Endothelial cell of umbilical vein (primary cell): ENCODE data around the gene RPRD1A. TPM values are rescaled to one million over a fixed set of nuclear protein-coding genes. Genes with fewer than 3 reads are reported as not detected.

ENCODE experiments used
- BruUV-seq: library from RNA; stranded (reverse); fragments of 400-500 nt; replicated peaks from 2 replicates; lab custom pipeline; 2021; lab: Mats Ljungman, UMichigan
- CTCF ChIA-PET: fragments of 300-600, 350-600 bp; sonication (Branson Sonifier 250); formaldehyde crosslinking; loops from one replicate; lab custom pipeline; 2021; ENCODE audit warnings: antibody characterized with exemption, inconsistent platforms; lab: Charles Lee
- POLR2A ChIA-PET: fragments of 300-600, 350-600 bp; sonication (Branson Sonifier 250); formaldehyde crosslinking; loops from one replicate; lab custom pipeline; 2021; ENCODE audit warnings: antibody characterized with exemption, inconsistent platforms; lab: Charles Lee
- DNase-seq: peaks from one replicate; pipeline ENCODE4 v3.0.0-alpha.2; 2011; ENCODE audit warnings: low read depth, low spot score
- FAIRE-seq: peaks from 2 replicates; lab custom pipeline; 2011; peaks lifted over from hg19 to GRCh38; lab: Jason Lieb, UNC
- H2AFZ ChIP-seq: 2 replicates; pipeline ENCODE4 v1.6.0; 2012; ENCODE audit warnings: low read depth, low read length, control low read depth, inconsistent platforms
- H3K27ac ChIP-seq: 2 replicates; pipeline ENCODE4 v1.5.1; 2011; ENCODE audit warnings: low read depth, mild to moderate bottlenecking, control low read depth, low read length, moderate library complexity; ENCODE audit not compliant: insufficient read depth
- H3K27me3 ChIP-seq, 2 experiments: 2 replicates each; pipeline versions ENCODE4 v1.6.0 to v1.6.1; 2011; ENCODE audit warnings: low read length in 2 of 2, mixed read lengths in 1 of 2; ENCODE audit not compliant: control insufficient read depth in 2 of 2, insufficient read depth in 2 of 2
- H3K36me3 ChIP-seq, 2 experiments: 2 replicates in 1 of 2; 3 replicates in 1 of 2; pipeline ENCODE4 v1.5.1; 2011; ENCODE audit warnings: low read length in 2 of 2, mild to moderate bottlenecking in 1 of 2, moderate library complexity in 1 of 2; ENCODE audit not compliant: control insufficient read depth in 2 of 2, insufficient read depth in 2 of 2; ENCODE audit errors: extremely low read depth in 1 of 2
- H3K4me1 ChIP-seq: 3 replicates; pipeline ENCODE4 v1.5.1; 2011; ENCODE audit warnings: mild to moderate bottlenecking, low read length; ENCODE audit not compliant: control insufficient read depth, insufficient read depth; ENCODE audit errors: extremely low read depth
- H3K4me2 ChIP-seq: 2 replicates; pipeline ENCODE4 v1.6.1; 2011; ENCODE audit warnings: low read length, control low read depth, mixed read lengths; ENCODE audit not compliant: insufficient read depth
- H3K4me3 ChIP-seq, 3 experiments: fragments of 200-600 bp in 1 of 3; sonication (generic), shearing (Covaris generic) in 1 of 3; replicated peaks in 1 of 3; 2 replicates each; pipeline ENCODE4 v1.5.1; 2011 to 2016; ENCODE audit warnings: control low read depth in 3 of 3, low read length in 3 of 3, mild to moderate bottlenecking in 2 of 3, inconsistent platforms in 1 of 3, low read depth in 1 of 3, moderate library complexity in 1 of 3; ENCODE audit not compliant: insufficient read depth in 1 of 3
- H3K79me2 ChIP-seq: 2 replicates; pipeline ENCODE4 v1.6.0; 2012; ENCODE audit warnings: low read length, inconsistent platforms; ENCODE audit not compliant: control insufficient read depth, insufficient read depth
- H3K9ac ChIP-seq: replicated peaks from 2 replicates; pipeline ENCODE3; 2011; ENCODE audit warnings: low read length, control low read depth; ENCODE audit not compliant: insufficient read depth; ENCODE audit errors: extremely low read depth
- H3K9me1 ChIP-seq: replicated peaks from 3 replicates; pipeline ENCODE4 v1.6.0; 2011; ENCODE audit warnings: mild to moderate bottlenecking, low read length; ENCODE audit not compliant: control insufficient read depth, insufficient read depth; ENCODE audit errors: extremely low read depth
- H3K9me3 ChIP-seq: replicated peaks from 2 replicates; pipeline ENCODE4 v1.5.1; 2012; ENCODE audit warnings: low read length, inconsistent platforms; ENCODE audit not compliant: control insufficient read depth, insufficient read depth
- H4K20me1 ChIP-seq: replicated peaks from 2 replicates; pipeline ENCODE3; 2011; ENCODE audit warnings: mild to moderate bottlenecking, low read length; ENCODE audit not compliant: control insufficient read depth, insufficient read depth; ENCODE audit errors: extremely low read depth
- EZH2 ChIP-seq: IDR thresholded peaks from 2 replicates; pipeline ENCODE4 v1.6.1; 2012; ENCODE audit warnings: borderline replicate concordance, low read depth, mild to moderate bottlenecking, moderate library complexity, low read length, inconsistent platforms; ENCODE audit not compliant: severe bottlenecking
- FOS ChIP-seq: IDR thresholded peaks from 2 replicates; pipeline ENCODE4 v1.6.1; 2011; ENCODE audit warnings: mild to moderate bottlenecking, low read length, moderate library complexity, borderline replicate concordance; ENCODE audit not compliant: insufficient read depth
- GATA2 ChIP-seq: IDR thresholded peaks from 2 replicates; pipeline ENCODE4 v1.7.0; 2011; ENCODE audit warnings: low read depth, mild to moderate bottlenecking, moderate library complexity, mixed read lengths, low read length; ENCODE audit not compliant: insufficient read length, insufficient read depth
- JUN ChIP-seq: IDR thresholded peaks from 2 replicates; pipeline ENCODE4 v1.6.1; 2011; ENCODE audit warnings: borderline replicate concordance, low read depth; ENCODE audit not compliant: insufficient read length, insufficient read depth
- MYC ChIP-seq: IDR thresholded peaks from one replicate; pipeline ENCODE4 v1.6.1; 2011; ENCODE audit warnings: mild to moderate bottlenecking, low read depth, low read length
- POLR2A ChIP-seq: IDR thresholded peaks from 2 replicates; pipeline ENCODE4 v1.6.1; 2012; ENCODE audit warnings: low read depth, mild to moderate bottlenecking, control low read depth, low read length
- POLR2AphosphoS5 ChIP-seq: IDR thresholded peaks from 2 replicates; pipeline ENCODE4 v1.6.1; 2012; ENCODE audit warnings: low read depth, mild to moderate bottlenecking, control low read depth, low read length, moderate library complexity; ENCODE audit not compliant: insufficient read depth
- dilution Hi-C: fragments of 300-500 bp; cut with MboI; formaldehyde crosslinking; loops from one replicate; pipeline ENCODE4 v1.15.0; 2019; ENCODE audit warnings: low sequenced_read_pairs; ENCODE audit not compliant: extremely low pct_ligation_motif_present
- intact Hi-C: fragments of 100-400 bp; cut with micrococcal nuclease; formaldehyde crosslinking; loops from one replicate; pipeline ENCODE4 v1.10.0; 2022
- polyA plus RNA-seq, 4 experiments: library from polyadenylated mRNA; depleted of rRNA in 3 of 4; stranded (reverse) in 3 of 4; unstranded in 1 of 4; fragments of >200 nt; gene quantifications; 2 replicates each; pipeline versions ENCODE4 v1.2.1 to v1.2.3, GENCODE V29; 2011 to 2012; ENCODE audit warnings: missing spikeins in 1 of 4
- total RNA-seq: library from RNA; stranded (reverse); gene quantifications from 2 replicates; pipeline ENCODE4 v1.2.3, GENCODE V29; 2021
- TF ChIP-seq, protein P1 (sequence below), 2 donors: IDR thresholded peaks; 1 replicate in 1 of 2; 2 replicates in 1 of 2; pipeline ENCODE4 v1.5.1; 2011; ENCODE audit warnings: low read length in 2 of 2, mild to moderate bottlenecking in 2 of 2, moderate library complexity in 2 of 2, control low read depth in 1 of 2, inconsistent platforms in 1 of 2, low read depth in 1 of 2; ENCODE audit not compliant: insufficient read depth in 1 of 2; ENCODE audit errors: extremely low read depth in 1 of 2
- TF ChIP-seq, protein P2 (sequence below): IDR thresholded peaks from 2 replicates; pipeline ENCODE4 v1.6.1; 2011; ENCODE audit not compliant: insufficient read depth, insufficient read length

RPRD1A gene
- total and polyA plus RNA-seq, 2 donors (not counting 3 experiments of a cell fraction or from before 2014, with no cell fraction given), result 13.5 to 50.7 TPM

DNA sequence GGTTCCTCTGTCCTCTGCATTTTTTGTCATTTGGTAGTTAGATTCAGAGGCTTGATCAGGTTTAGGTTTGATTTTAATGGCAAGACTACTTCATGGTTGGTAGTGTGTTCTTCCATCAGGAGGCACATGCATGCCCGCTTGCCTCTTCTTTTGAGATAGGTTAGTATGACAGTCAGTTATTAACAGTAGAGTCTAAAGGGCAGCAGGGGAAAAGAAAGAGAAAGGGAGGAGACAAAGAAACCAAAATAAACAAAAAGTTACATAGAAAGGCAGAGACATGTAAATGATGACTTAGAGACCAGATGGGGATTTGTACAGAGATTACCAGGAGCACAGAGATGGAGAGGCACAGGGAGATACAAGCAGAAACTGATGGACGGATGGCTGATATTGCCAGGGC is 105.0 kb downstream of the RPRD1A start:
- no peak for DNase-seq
- POLR2A ChIA-PET, result no interaction called here
- no peaks in the 10 kb centered on the region for H3K9me3 ChIP-seq
- no peaks in the 10 kb centered on the region for H3K79me2 ChIP-seq
- H3K9me1 ChIP-seq, result no peaks in the 10 kb centered on the region
- intact Hi-C loops, result no loop called here
- no peaks in the 10 kb centered on the region for H4K20me1 ChIP-seq
- H3K27me3 ChIP-seq, result peaks cover 3 to 7% of the 10 kb centered on the region in 2 experiments
- dilution Hi-C loops, result no loop called here
- TF ChIP-seq JUN, result no peak
- TF ChIP-seq, protein P1, sequence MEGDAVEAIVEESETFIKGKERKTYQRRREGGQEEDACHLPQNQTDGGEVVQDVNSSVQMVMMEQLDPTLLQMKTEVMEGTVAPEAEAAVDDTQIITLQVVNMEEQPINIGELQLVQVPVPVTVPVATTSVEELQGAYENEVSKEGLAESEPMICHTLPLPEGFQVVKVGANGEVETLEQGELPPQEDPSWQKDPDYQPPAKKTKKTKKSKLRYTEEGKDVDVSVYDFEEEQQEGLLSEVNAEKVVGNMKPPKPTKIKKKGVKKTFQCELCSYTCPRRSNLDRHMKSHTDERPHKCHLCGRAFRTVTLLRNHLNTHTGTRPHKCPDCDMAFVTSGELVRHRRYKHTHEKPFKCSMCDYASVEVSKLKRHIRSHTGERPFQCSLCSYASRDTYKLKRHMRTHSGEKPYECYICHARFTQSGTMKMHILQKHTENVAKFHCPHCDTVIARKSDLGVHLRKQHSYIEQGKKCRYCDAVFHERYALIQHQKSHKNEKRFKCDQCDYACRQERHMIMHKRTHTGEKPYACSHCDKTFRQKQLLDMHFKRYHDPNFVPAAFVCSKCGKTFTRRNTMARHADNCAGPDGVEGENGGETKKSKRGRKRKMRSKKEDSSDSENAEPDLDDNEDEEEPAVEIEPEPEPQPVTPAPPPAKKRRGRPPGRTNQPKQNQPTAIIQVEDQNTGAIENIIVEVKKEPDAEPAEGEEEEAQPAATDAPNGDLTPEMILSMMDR (IDR thresholded peaks at IDR 0.05; ENCODE audit: extremely low read depth in 1 of 2, insufficient read depth in 1 of 2, low read depth in 1 of 2, low read length in 2 of 2), result no peak
- TF ChIP-seq POLR2A, result no peak
- no peak for TF ChIP-seq POLR2AphosphoS5
- no peak for TF ChIP-seq FOS
- no peak for TF ChIP-seq GATA2
- no peak for TF ChIP-seq MYC
- TF ChIP-seq, protein P2, sequence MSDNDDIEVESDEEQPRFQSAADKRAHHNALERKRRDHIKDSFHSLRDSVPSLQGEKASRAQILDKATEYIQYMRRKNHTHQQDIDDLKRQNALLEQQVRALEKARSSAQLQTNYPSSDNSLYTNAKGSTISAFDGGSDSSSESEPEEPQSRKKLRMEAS, result no peak
- TF ChIP-seq EZH2, result no peak
- no peak overlapping the region for H3K4me2 ChIP-seq
- H3K36me3 ChIP-seq, result no peaks in the 10 kb centered on the region
- H2AFZ ChIP-seq, result no peak overlapping the region
- H3K4me3 ChIP-seq, result no peak overlapping the region
- no peak for FAIRE-seq
- no peaks in the 10 kb centered on the region for H3K4me1 ChIP-seq
- CTCF ChIA-PET, result interaction anchor here (2.2 kb wide), 1 partner anchor 12 kb away, joined by 7 read pairs; no protein-coding TSS in a partner anchor
- H3K27ac ChIP-seq, result no peak overlapping the region
- H3K9ac ChIP-seq, result no peak overlapping the region
- no TSS peak for BruUV-seq
